CD4-positive, alpha-beta T cell treated with Interleukin-12 subunit alpha and Interleukin-12 subunit beta, for 1 hour (primary cell): ENCODE data around the gene TMEM37.

Experiments used
- DNase-seq: peaks from one replicate; pipeline ENCODE4 v3.0.0-alpha.2; 2020

TMEM37 gene

GRCh38 chr2:119435081-119435952 is 3.7 kb downstream of the TMEM37 start:
- no peak for DNase-seq

- DNase-seq = no peak
Measured at GRCh38 chr2:119435953-119436297, 4.3 kb downstream of the TMEM37 start.

GRCh38 chr2:119436993-119437772 is 5.5 kb downstream of the TMEM37 start:
- no peak for DNase-seq

GRCh38 chr2:119438128-119438656 is 6.5 kb downstream of the TMEM37 start:
- no peak for DNase-seq

GRCh38 chr2:119438726-119439284 is 7.2 kb downstream of the TMEM37 start:
- no peak for DNase-seq

GRCh38 chr2:119439574-119440500 is 8.2 kb downstream of the TMEM37 start:
- DNase-seq = no peak

GRCh38 chr2:119440501-119440870 is 8.8 kb downstream of the TMEM37 start:
- DNase-seq = no peak

GRCh38 chr2:119440873-119441272 is 9.2 kb downstream of the TMEM37 start:
- DNase-seq = no peak

- no peak for DNase-seq
Measured at GRCh38 chr2:119441376-119442225, 9.9 kb downstream of the TMEM37 start.

GRCh38 chr2:119442226-119442619 is 10.6 kb downstream of the TMEM37 start:
- DNase-seq = no peak

- no peak for DNase-seq
Measured at GRCh38 chr2:119442850-119443249, 11.2 kb downstream of the TMEM37 start.

GRCh38 chr2:119446037-119446436 is 14.4 kb downstream of the TMEM37 start:
- no peak for DNase-seq

- no peak for DNase-seq
Measured at GRCh38 chr2:119448427-119449141, 16.9 kb downstream of the TMEM37 start.

GRCh38 chr2:119449521-119449920 is 17.9 kb downstream of the TMEM37 start:
- no peak for DNase-seq

- DNase-seq = no peak
Measured at GRCh38 chr2:119451336-119452050, 19.8 kb downstream of the TMEM37 start.

- DNase-seq = no peak
Measured at GRCh38 chr2:119453972-119454593, 22.4 kb downstream of the TMEM37 start.

- no peak for DNase-seq
Measured at GRCh38 chr2:119455066-119455718, 23.5 kb downstream of the TMEM37 start.

- DNase-seq = no peak
Measured at GRCh38 chr2:119460076-119460475, 28.4 kb downstream of the TMEM37 start.

GRCh38 chr2:119461811-119462210 is 30.2 kb downstream of the TMEM37 start:
- no peak for DNase-seq
